Esophagus muscularis mucosa (tissue), 4 donors: ENCODE results near the gene EFNB3. TPM values are rescaled to one million over a fixed set of nuclear protein-coding genes. Genes with fewer than 3 reads are reported as not detected.

Experiments
- DNase-seq: peaks from one replicate; pipeline ENCODE4 v3.0.0-alpha.2; 2017; ENCODE audit errors: extremely low spot score
- H3K27ac ChIP-seq, 4 donors: fragments of 200-600 bp; sonication (generic); replicated peaks in 1 of 4; 1 replicate in 3 of 4; 2 replicates in 1 of 4; pipeline ENCODE4 v1.5.1; 2016 to 2019; ENCODE audit warnings: mild to moderate bottlenecking in 1 of 4
- H3K27me3 ChIP-seq, 4 donors: fragments of 200-600 bp; sonication (generic); one replicate each; pipeline versions ENCODE4 v1.5.1 to v1.6.0; 2016 to 2019
- H3K36me3 ChIP-seq, 4 donors: fragments of 200-600 bp; sonication (generic); one replicate each; pipeline ENCODE4 v1.5.1; 2016 to 2019
- H3K4me1 ChIP-seq, 4 donors: fragments of 200-600 bp; sonication (generic); one replicate each; pipeline ENCODE4 v1.5.1; 2016 to 2019
- H3K4me3 ChIP-seq, 4 donors: fragments of 200-600 bp; sonication (generic); 1 replicate in 2 of 4; 2 replicates in 2 of 4; pipeline ENCODE4 v1.5.1; 2016 to 2019; ENCODE audit warnings: mild to moderate bottlenecking in 4 of 4, moderate library complexity in 1 of 4
- H3K9me3 ChIP-seq, 4 donors: fragments of 200-600 bp; sonication (generic); 1 replicate in 3 of 4; 2 replicates in 1 of 4; pipeline ENCODE4 v1.5.1; 2016 to 2019
- CTCF ChIP-seq, 3 experiments: fragments of 200-600 bp in 2 of 3; fragments of 450-650 bp in 1 of 3; sonication (generic) in 2 of 3; IDR thresholded peaks; one replicate each; pipeline ENCODE4 v1.5.1; 2017 to 2019; ENCODE audit warnings: antibody characterized with exemption in 3 of 3, mild to moderate bottlenecking in 2 of 3, moderate library complexity in 1 of 3
- EP300 ChIP-seq: sonication (generic); formaldehyde crosslinking; IDR thresholded peaks from one replicate; pipeline ENCODE4 v1.6.1; 2017; ENCODE audit warnings: antibody characterized with exemption
- POLR2A ChIP-seq: fragments of 450-650 bp; IDR thresholded peaks from one replicate; pipeline ENCODE4 v1.6.1; 2017; ENCODE audit warnings: antibody characterized with exemption, moderate library complexity, mild to moderate bottlenecking, low read depth
- POLR2AphosphoS5 ChIP-seq, 2 donors: sonication (generic); formaldehyde crosslinking; IDR thresholded peaks; one replicate each; pipeline ENCODE4 v1.6.1; 2017; ENCODE audit warnings: antibody characterized with exemption in 2 of 2
- WGBS: methylation state at CpG from one replicate; pipeline ENCODE4 v1.1.5; 2018; 5-methylcytosine and 5-hydroxymethylcytosine counted together
- intact Hi-C: fragments of 100-400 bp; cut with DNase I; formaldehyde crosslinking; loops from one replicate; pipeline ENCODE4 v1.15.1; 2023
- total RNA-seq, 4 donors: library from RNA; depleted of rRNA; stranded (reverse); fragments of >200 nt; gene quantifications; one replicate each; pipeline versions ENCODE4 v1.1.0 to v1.2.1, GENCODE V29; 2016

EFNB3 gene
- total RNA-seq, 4 donors from 2014 or later = 0.17 to 0.42 (median 0.33) TPM

- H3K36me3 ChIP-seq = peaks cover 24 to 39% (median 32%) of the 10 kb centered on the region in 4 donors
- H3K27ac ChIP-seq = no peak overlapping the region
- H3K9me3 ChIP-seq = no peaks in the 10 kb centered on the region
- no peak for TF ChIP-seq POLR2A
- TF ChIP-seq POLR2AphosphoS5 (IDR thresholded peaks at IDR 0.05) = no peak
- no peak for TF ChIP-seq EP300
- TF ChIP-seq CTCF (IDR thresholded peaks at IDR 0.05) = no peak
- H3K4me3 ChIP-seq = no peak overlapping the region
- peaks cover 12 to 23% (median 19%) of the 10 kb centered on the region in 4 donors for H3K4me1 ChIP-seq
- whole genome bisulfite sequencing = 90% methylated on average over 7 of the region's 7 CpGs
- H3K27me3 ChIP-seq = peaks cover 0 to 52% (median 16%) of the 10 kb centered on the region in 4 donors
- DNase-seq = no peak
- intact Hi-C loops = no loop called here
Measured at GRCh38 chr17:7700510-7700909, 4.5 kb upstream of the EFNB3 start.

GRCh38 chr17:7701681-7702080, 3.3 kb upstream of the EFNB3 start:
- intact Hi-C loops = no loop called here
- no peak for DNase-seq
- Histone ChIP-seq H3K4me3 (no peak overlapping the region), H3K9me3 (no peaks in the 10 kb centered on the region), H3K36me3 (peaks cover 21 to 34% (median 28%) of the 10 kb centered on the region in 4 donors), H3K27ac (no peak overlapping the region), H3K4me1 (peaks cover 16 to 27% (median 22%) of the 10 kb centered on the region in 4 donors), H3K27me3 (peaks cover 0 to 64% (median 23%) of the 10 kb centered on the region in 4 donors)
- TF ChIP-seq EP300 (no peak), POLR2A (no peak), CTCF (IDR thresholded peaks at IDR 0.05) (no peak), POLR2AphosphoS5 (IDR thresholded peaks at IDR 0.05) (no peak)
- 96% methylated on average over 12 of the region's 14 CpGs for WGBS

GRCh38 chr17:7702776-7703175, 2.2 kb upstream of the EFNB3 start:
- whole genome bisulfite sequencing = 91% methylated on average over 10 of the region's 13 CpGs
- intact Hi-C loops = no loop called here
- peaks cover 21 to 34% (median 28%) of the 10 kb centered on the region in 4 donors for H3K36me3 ChIP-seq
- no peak overlapping the region for H3K27ac ChIP-seq
- H3K9me3 ChIP-seq = no peaks in the 10 kb centered on the region
- TF ChIP-seq CTCF (IDR thresholded peaks at IDR 0.05) (no peak), POLR2AphosphoS5 (IDR thresholded peaks at IDR 0.05) (no peak), POLR2A (no peak), EP300 (no peak)
- H3K27me3 ChIP-seq = peaks cover 0 to 75% (median 27%) of the 10 kb centered on the region in 4 donors
- H3K4me1 ChIP-seq = peaks cover 16 to 27% (median 22%) of the 10 kb centered on the region in 4 donors
- DNase-seq = no peak
- no peak overlapping the region for H3K4me3 ChIP-seq

- intact Hi-C loops = no loop called here
- 44% methylated on average over 24 of the region's 24 CpGs for WGBS
- no peak for TF ChIP-seq POLR2A
- TF ChIP-seq POLR2AphosphoS5 (IDR thresholded peaks at IDR 0.05) = no peak
- no peak for TF ChIP-seq CTCF (IDR thresholded peaks at IDR 0.05)
- no peak for TF ChIP-seq EP300
- peaks cover 16 to 27% (median 22%) of the 10 kb centered on the region in 4 donors for H3K4me1 ChIP-seq
- no peak overlapping the region for H3K27ac ChIP-seq
- H3K4me3 ChIP-seq = peak overlapping the region in 1 of 4 donors; percentile 45
- H3K36me3 ChIP-seq = peaks cover 21 to 30% (median 28%) of the 10 kb centered on the region in 4 donors
- H3K27me3 ChIP-seq = peaks cover 0 to 85% (median 27%) of the 10 kb centered on the region in 4 donors
- DNase-seq = no peak
- H3K9me3 ChIP-seq = no peaks in the 10 kb centered on the region
Measured at GRCh38 chr17:7703584-7704479, 1.2 kb upstream of the EFNB3 start.
